Tongue (tissue), 2 donors: Measurements from ENCODE around the gene PPP2R1A. TPM values are rescaled to one million over a fixed set of nuclear protein-coding genes. Genes with fewer than 3 reads are reported as not detected.
"Not testable (repeated sequence)": the region's sequence is repeated elsewhere in the genome, so short reads cannot be mapped to it uniquely, and the experiment has no call there.

Experiments
- DNase-seq: peaks from one replicate; pipeline ENCODE4 v3.0.0-alpha.2; 2015
- total RNA-seq: library from RNA; depleted of rRNA; stranded (reverse); fragments of >200 nt; gene quantifications from one replicate; pipeline ENCODE4 v1.2.3, GENCODE V29; 2014

The PPP2R1A gene
- total RNA-seq, 1 donor from 2014 or later = 193 TPM

- not testable (repeated sequence) for DNase-seq
Observed at GRCh38 chr19:52200755-52201391, 11.0 kb downstream of the PPP2R1A start.

GRCh38 chr19:52206481-52206880, 16.6 kb downstream of the PPP2R1A start:
- DNase-seq = no peak

GRCh38 chr19:52211203-52211602, 21.4 kb downstream of the PPP2R1A start:
- no peak for DNase-seq

- DNase-seq = no peak
Observed at GRCh38 chr19:52211926-52212571, 22.2 kb downstream of the PPP2R1A start.

GRCh38 chr19:52212572-52213255, 22.9 kb downstream of the PPP2R1A start:
- no peak for DNase-seq

GRCh38 chr19:52214241-52214640, 24.4 kb downstream of the PPP2R1A start:
- no peak for DNase-seq

- no peak for DNase-seq
Observed at GRCh38 chr19:52216401-52216800, 26.5 kb downstream of the PPP2R1A start.

- DNase-seq = no peak
Observed at GRCh38 chr19:52217576-52217975, 27.7 kb downstream of the PPP2R1A start.

- peak; percentile 82 for DNase-seq
Observed at GRCh38 chr19:52219611-52220010, 29.8 kb downstream of the PPP2R1A start.

- no peak for DNase-seq
Observed at GRCh38 chr19:52221031-52221430, 31.2 kb downstream of the PPP2R1A start.

GRCh38 chr19:52221831-52222375, 32.1 kb downstream of the PPP2R1A start:
- no peak for DNase-seq

- no peak for DNase-seq
Observed at GRCh38 chr19:52224211-52224610, 34.4 kb downstream of the PPP2R1A start.

GRCh38 chr19:52226652-52227051, 36.8 kb downstream of the PPP2R1A start:
- no peak for DNase-seq

GRCh38 chr19:52227196-52227940, 37.5 kb downstream of the PPP2R1A start:
- DNase-seq = no peak

GRCh38 chr19:52227980-52228379, 38.1 kb downstream of the PPP2R1A start:
- no peak for DNase-seq

GRCh38 chr19:52229524-52229923, 39.7 kb downstream of the PPP2R1A start:
- no peak for DNase-seq

- DNase-seq = no peak
Observed at GRCh38 chr19:52230685-52231084, 40.8 kb downstream of the PPP2R1A start.

GRCh38 chr19:52231154-52231910, 41.5 kb downstream of the PPP2R1A start:
- no peak for DNase-seq

- no peak for DNase-seq
Observed at GRCh38 chr19:52234406-52234805, 44.6 kb downstream of the PPP2R1A start.

- no peak for DNase-seq
Observed at GRCh38 chr19:52237197-52237596, 47.3 kb downstream of the PPP2R1A start.

GRCh38 chr19:52237771-52238400, 48.0 kb downstream of the PPP2R1A start:
- peak; percentile 84 for DNase-seq
